Ishikawa (cell line): ENCODE results near the gene ABCA2.

Experiments
- CEBPB ChIP-seq: IDR thresholded peaks from 2 replicates; pipeline ENCODE4 v1.6.1; 2012
- CREB1 ChIP-seq: IDR thresholded peaks from 2 replicates; pipeline ENCODE4 v1.6.1; 2012; ENCODE audit warnings: low read depth
- EGR1 ChIP-seq: IDR thresholded peaks from 2 replicates; pipeline ENCODE4 v1.6.1; 2012
- EP300 ChIP-seq: IDR thresholded peaks from 2 replicates; pipeline ENCODE4 v1.6.1; 2012; ENCODE audit warnings: borderline replicate concordance
- FOXM1 ChIP-seq: IDR thresholded peaks from 2 replicates; pipeline ENCODE4 v1.6.1; 2012; ENCODE audit warnings: low read depth, borderline replicate concordance
- MAX ChIP-seq: IDR thresholded peaks from 2 replicates; pipeline ENCODE4 v1.6.1; 2012
- NFIC ChIP-seq: IDR thresholded peaks from 2 replicates; pipeline ENCODE4 v1.6.1; 2012
- RAD21 ChIP-seq: IDR thresholded peaks from 2 replicates; pipeline ENCODE4 v1.6.1; 2012; ENCODE audit warnings: low read depth
- REST ChIP-seq: IDR thresholded peaks from 2 replicates; pipeline ENCODE4 v1.6.1; 2012; ENCODE audit warnings: low read depth, mild to moderate bottlenecking
- TAF1 ChIP-seq: IDR thresholded peaks from 2 replicates; pipeline ENCODE4 v1.6.1; 2012; ENCODE audit warnings: low read depth, mild to moderate bottlenecking
- TCF12 ChIP-seq: IDR thresholded peaks from 2 replicates; pipeline ENCODE4 v1.6.1; 2012; ENCODE audit warnings: low read depth
- TEAD4 ChIP-seq: IDR thresholded peaks from 2 replicates; pipeline ENCODE4 v1.6.1; 2012
- USF1 ChIP-seq: IDR thresholded peaks from 2 replicates; pipeline ENCODE4 v1.6.1; 2012
- YY1 ChIP-seq: IDR thresholded peaks from 2 replicates; pipeline ENCODE4 v1.6.1; 2012; ENCODE audit warnings: low read depth
- ZBTB7A ChIP-seq: IDR thresholded peaks from 2 replicates; pipeline ENCODE4 v1.6.1; 2012; ENCODE audit warnings: low read depth

Gene ABCA2

GRCh38 chr9:136968333-136969127 is 59.5 kb downstream of the ABCA2 start:
- TF ChIP-seq ZBTB7A (no peak), TCF12 (no peak), TAF1 (no peak), TEAD4 (no peak), CEBPB (no peak), MAX (no peak), YY1 (no peak), EGR1 (no peak), REST (no peak), RAD21 (no peak), USF1 (no peak), EP300 (no peak), NFIC (no peak), FOXM1 (no peak), CREB1 (no peak)

- TF ChIP-seq EGR1 (no peak), TCF12 (no peak), YY1 (no peak), TEAD4 (no peak), TAF1 (no peak), MAX (no peak), USF1 (no peak), CREB1 (no peak), FOXM1 (no peak), EP300 (no peak), REST (no peak), NFIC (no peak), RAD21 (no peak), CEBPB (no peak), ZBTB7A (no peak)
Measured at GRCh38 chr9:136965771-136966484, 62.1 kb downstream of the ABCA2 start.

- no peak for TF ChIP-seq REST
- TF ChIP-seq TEAD4: no peak
- TF ChIP-seq CREB1: no peak
- TF ChIP-seq USF1: no peak
- TF ChIP-seq FOXM1: no peak
- TF ChIP-seq RAD21: no peak
- no peak for TF ChIP-seq MAX
- no peak for TF ChIP-seq TCF12
- no peak for TF ChIP-seq EP300
- no peak for TF ChIP-seq ZBTB7A
- no peak for TF ChIP-seq NFIC
- no peak for TF ChIP-seq YY1
- no peak for TF ChIP-seq CEBPB
- TF ChIP-seq TAF1: no peak
- TF ChIP-seq EGR1: no peak
Measured at GRCh38 chr9:136964833-136965422, 63.1 kb downstream of the ABCA2 start.
